HG02938 (cell line): ENCODE data around the gene ANGPTL8.

Source experiments
- ATAC-seq: cut with Tn5 transposase; IDR thresholded peaks from one replicate; pipeline ENCODE4 v1.9.1; 2021; ENCODE audit warnings: mild to moderate bottlenecking, moderate library complexity; ENCODE audit not compliant: unreplicated experiment

The ANGPTL8 gene

GRCh38 chr19:11203194-11204075 lies 36.0 kb upstream of the ANGPTL8 start:
- ATAC-seq: no peak

- ATAC-seq: no peak
Measured at GRCh38 chr19:11204076-11204602, 35.3 kb upstream of the ANGPTL8 start.

GRCh38 chr19:11204943-11205349 lies 34.5 kb upstream of the ANGPTL8 start:
- ATAC-seq: no peak

GRCh38 chr19:11205939-11206570 lies 33.4 kb upstream of the ANGPTL8 start:
- no peak for ATAC-seq

- no peak for ATAC-seq
Measured at GRCh38 chr19:11208561-11209471, 30.6 kb upstream of the ANGPTL8 start.

- ATAC-seq: no peak
Measured at GRCh38 chr19:11209839-11210655, 29.4 kb upstream of the ANGPTL8 start.

GRCh38 chr19:11210656-11210928 lies 28.8 kb upstream of the ANGPTL8 start:
- ATAC-seq: no peak

GRCh38 chr19:11214387-11214786 lies 25.0 kb upstream of the ANGPTL8 start:
- ATAC-seq: no peak

GRCh38 chr19:11221082-11221598 lies 18.3 kb upstream of the ANGPTL8 start:
- no peak for ATAC-seq

GRCh38 chr19:11223200-11223599 lies 16.2 kb upstream of the ANGPTL8 start:
- ATAC-seq: no peak

GRCh38 chr19:11224429-11224828 lies 15.0 kb upstream of the ANGPTL8 start:
- no peak for ATAC-seq

- no peak for ATAC-seq
Measured at GRCh38 chr19:11225172-11225571, 14.2 kb upstream of the ANGPTL8 start.

- no peak for ATAC-seq
Measured at GRCh38 chr19:11225815-11226214, 13.6 kb upstream of the ANGPTL8 start.

GRCh38 chr19:11226716-11227166 lies 12.7 kb upstream of the ANGPTL8 start:
- no peak for ATAC-seq

GRCh38 chr19:11227195-11227886 lies 12.1 kb upstream of the ANGPTL8 start:
- no peak for ATAC-seq

- ATAC-seq: no peak
Measured at GRCh38 chr19:11230621-11231386, 8.6 kb upstream of the ANGPTL8 start.

- ATAC-seq: no peak
Measured at GRCh38 chr19:11232555-11232954, 6.9 kb upstream of the ANGPTL8 start.

GRCh38 chr19:11233073-11233472 lies 6.3 kb upstream of the ANGPTL8 start:
- ATAC-seq: no peak
